Duodenal mucosa (tissue), 2 donors: ENCODE measurements around the gene XCL2.

Experiments
- H3K27ac ChIP-seq: one replicate; pipeline ENCODE4 v1.7.0; 2013; ENCODE audit warnings: low read depth, low read length
- H3K27me3 ChIP-seq, 2 donors: one replicate each; pipeline ENCODE4 v1.7.0; 2013; ENCODE audit warnings: low read length in 2 of 2, control low read depth in 1 of 2; ENCODE audit not compliant: insufficient read depth in 2 of 2, control insufficient read depth in 1 of 2
- H3K36me3 ChIP-seq, 2 donors: one replicate each; pipeline ENCODE4 v1.7.0; 2013; ENCODE audit warnings: low read length in 2 of 2, control low read depth in 1 of 2; ENCODE audit not compliant: insufficient read depth in 2 of 2, control insufficient read depth in 1 of 2
- H3K4me1 ChIP-seq, 2 donors: one replicate each; pipeline ENCODE4 v1.7.0; 2013; ENCODE audit warnings: low read length in 2 of 2, control low read depth in 1 of 2; ENCODE audit not compliant: insufficient read depth in 2 of 2, control insufficient read depth in 1 of 2
- H3K4me3 ChIP-seq, 2 donors: one replicate each; pipeline ENCODE4 v1.7.0; 2013; ENCODE audit warnings: low read length in 2 of 2, low read depth in 1 of 2
- H3K9ac ChIP-seq, 2 donors: one replicate each; pipeline ENCODE4 v1.7.0; 2013; ENCODE audit warnings: low read length in 2 of 2, low read depth in 1 of 2
- H3K9me3 ChIP-seq, 2 donors: one replicate each; pipeline ENCODE4 v1.7.0; 2013; ENCODE audit warnings: low read length in 2 of 2, control low read depth in 1 of 2; ENCODE audit not compliant: control insufficient read depth in 1 of 2

The XCL2 gene

GRCh38 chr1:168505006-168505405 lies 38.8 kb downstream of the XCL2 start:
- no peak overlapping the region for H3K9ac ChIP-seq
- no peaks in the 10 kb centered on the region for H3K9me3 ChIP-seq
- no peaks in the 10 kb centered on the region for H3K36me3 ChIP-seq
- H3K27me3 ChIP-seq: no peaks in the 10 kb centered on the region
- no peak overlapping the region for H3K27ac ChIP-seq
- no peak overlapping the region for H3K4me3 ChIP-seq
- peaks cover 0 to 6% of the 10 kb centered on the region in 2 donors for H3K4me1 ChIP-seq

GRCh38 chr1:168504064-168504837 lies 39.5 kb downstream of the XCL2 start:
- no peak overlapping the region for H3K9ac ChIP-seq
- no peaks in the 10 kb centered on the region for H3K36me3 ChIP-seq
- peaks cover 0 to 8% of the 10 kb centered on the region in 2 donors for H3K4me1 ChIP-seq
- no peak overlapping the region for H3K27ac ChIP-seq
- H3K4me3 ChIP-seq: no peak overlapping the region
- no peaks in the 10 kb centered on the region for H3K27me3 ChIP-seq
- no peaks in the 10 kb centered on the region for H3K9me3 ChIP-seq

- Histone ChIP-seq H3K4me3 (no peak overlapping the region), H3K27ac (no peak overlapping the region), H3K9ac (no peak overlapping the region), H3K36me3 (no peaks in the 10 kb centered on the region), H3K27me3 (no peaks in the 10 kb centered on the region), H3K9me3 (no peaks in the 10 kb centered on the region), H3K4me1 (peaks cover 4 to 21% of the 10 kb centered on the region in 2 donors)
Measured at GRCh38 chr1:168499688-168500049, 44.1 kb downstream of the XCL2 start.

- no peaks in the 10 kb centered on the region for H3K36me3 ChIP-seq
- H3K4me1 ChIP-seq: peaks cover 4 to 17% of the 10 kb centered on the region in 2 donors
- H3K9ac ChIP-seq: no peak overlapping the region
- no peaks in the 10 kb centered on the region for H3K9me3 ChIP-seq
- H3K27me3 ChIP-seq: no peaks in the 10 kb centered on the region
- no peak overlapping the region for H3K27ac ChIP-seq
- H3K4me3 ChIP-seq: no peak overlapping the region
Measured at GRCh38 chr1:168498956-168499687, 44.7 kb downstream of the XCL2 start.

GRCh38 chr1:168498159-168498631 lies 45.6 kb downstream of the XCL2 start:
- no peak overlapping the region for H3K27ac ChIP-seq
- no peaks in the 10 kb centered on the region for H3K9me3 ChIP-seq
- peaks cover 4 to 17% of the 10 kb centered on the region in 2 donors for H3K4me1 ChIP-seq
- no peaks in the 10 kb centered on the region for H3K27me3 ChIP-seq
- no peak overlapping the region for H3K9ac ChIP-seq
- no peaks in the 10 kb centered on the region for H3K36me3 ChIP-seq
- no peak overlapping the region for H3K4me3 ChIP-seq

- Histone ChIP-seq H3K4me3 (no peak overlapping the region), H3K27ac (no peak overlapping the region), H3K36me3 (no peaks in the 10 kb centered on the region), H3K9ac (no peak overlapping the region), H3K27me3 (no peaks in the 10 kb centered on the region), H3K9me3 (no peaks in the 10 kb centered on the region), H3K4me1 (peaks cover 4 to 18% of the 10 kb centered on the region in 2 donors)
Measured at GRCh38 chr1:168497376-168497950, 46.3 kb downstream of the XCL2 start.

- H3K36me3 ChIP-seq: no peaks in the 10 kb centered on the region
- H3K27me3 ChIP-seq: no peaks in the 10 kb centered on the region
- H3K4me1 ChIP-seq: peaks cover 9% of the 10 kb centered on the region in 2 donors
- H3K9ac ChIP-seq: no peak overlapping the region
- H3K9me3 ChIP-seq: no peaks in the 10 kb centered on the region
- no peak overlapping the region for H3K4me3 ChIP-seq
- no peak overlapping the region for H3K27ac ChIP-seq
Measured at GRCh38 chr1:168491527-168492164, 52.2 kb downstream of the XCL2 start.
